Spinal cord (tissue), 10 donors: ENCODE data around the gene DMBX1. TPM values are rescaled to one million over a fixed set of nuclear protein-coding genes. Genes with fewer than 3 reads are reported as not detected.
A peak's percentile ranks its signal among the peaks of the same experiment; 100 is the strongest.

Source experiments
- DNase-seq, 6 donors: peaks; one replicate each; pipeline versions ENCODE4 v3.0.0 to v3.0.0-alpha.2; 2013 to 2015; ENCODE audit warnings: low spot score in 6 of 6, low read depth in 4 of 6
- H3K27ac ChIP-seq: one replicate; pipeline ENCODE4 v1.5.1; 2013; ENCODE audit warnings: low read depth, low read length, control low read depth
- H3K27me3 ChIP-seq: one replicate; pipeline ENCODE4 v1.6.1; 2013; ENCODE audit warnings: low read length; ENCODE audit not compliant: control insufficient read depth, insufficient read depth
- H3K36me3 ChIP-seq: one replicate; pipeline ENCODE4 v1.6.1; 2013; ENCODE audit warnings: low read length; ENCODE audit not compliant: control insufficient read depth, insufficient read depth
- H3K4me1 ChIP-seq: one replicate; pipeline ENCODE4 v1.6.1; 2013; ENCODE audit warnings: low read length; ENCODE audit not compliant: control insufficient read depth, insufficient read depth
- H3K4me3 ChIP-seq: one replicate; pipeline ENCODE4 v1.5.1; 2013; ENCODE audit warnings: low read depth, low read length, control low read depth
- H3K9me3 ChIP-seq: one replicate; pipeline ENCODE4 v1.6.1; 2013; ENCODE audit warnings: low read length; ENCODE audit not compliant: control insufficient read depth, insufficient read depth
- WGBS: methylation state at CpG from one replicate; pipeline ENCODE4 v1.1.5; 2013; ENCODE audit warnings: missing lambda C conversion rate; ENCODE audit not compliant: insufficient coverage; 5-methylcytosine and 5-hydroxymethylcytosine counted together
- polyA plus RNA-seq, 2 donors: library from polyadenylated mRNA; unstranded; fragments of 120-200 nt; gene quantifications; one replicate each; pipeline ENCODE4 v1.2.1, GENCODE V29; 2013; ENCODE audit not compliant: insufficient read length in 2 of 2
- total RNA-seq, 2 donors: library from RNA; depleted of rRNA in 1 of 2; stranded (reverse); fragments of 120-200 nt in 1 of 2; fragments of >200 nt in 1 of 2; gene quantifications; one replicate each; pipeline versions ENCODE4 v1.2.3 to v1.2.4, GENCODE V29; 2013 to 2014
- donor health status: healthy.

DMBX1 gene
- total and polyA plus RNA-seq, 4 donors, result 0.10 to 0.33 (median 0.26) TPM

DNA sequence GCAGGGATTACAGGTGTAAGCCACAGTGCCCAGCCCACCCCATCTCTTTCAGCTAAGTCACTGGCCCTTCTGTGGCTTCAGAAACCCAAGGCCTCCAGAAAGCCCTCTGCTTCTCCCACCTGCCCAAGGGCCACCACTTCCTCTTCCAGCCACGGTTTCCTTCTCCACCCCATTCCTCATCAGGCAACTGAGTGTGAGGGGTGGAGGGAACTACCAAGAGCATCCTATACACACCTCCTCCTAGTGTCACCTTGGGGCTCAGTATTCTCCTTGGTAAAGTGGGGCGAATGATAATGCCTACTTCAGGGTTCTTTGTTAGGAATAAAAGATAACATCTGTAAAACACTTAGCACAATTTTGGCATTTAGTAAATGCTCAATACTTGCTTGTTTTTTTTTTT is 31.8 kb downstream of the DMBX1 start:
- H3K36me3 ChIP-seq, result no peaks in the 10 kb centered on the region
- H3K4me3 ChIP-seq, result no peak overlapping the region
- WGBS, result no CpG with 5 or more reads among the region's 2 CpGs
- no peak for DNase-seq
- no peaks in the 10 kb centered on the region for H3K9me3 ChIP-seq
- peaks cover 64% of the 10 kb centered on the region for H3K27me3 ChIP-seq
- H3K27ac ChIP-seq, result no peak overlapping the region
- peaks cover 48% of the 10 kb centered on the region for H3K4me1 ChIP-seq

DNA sequence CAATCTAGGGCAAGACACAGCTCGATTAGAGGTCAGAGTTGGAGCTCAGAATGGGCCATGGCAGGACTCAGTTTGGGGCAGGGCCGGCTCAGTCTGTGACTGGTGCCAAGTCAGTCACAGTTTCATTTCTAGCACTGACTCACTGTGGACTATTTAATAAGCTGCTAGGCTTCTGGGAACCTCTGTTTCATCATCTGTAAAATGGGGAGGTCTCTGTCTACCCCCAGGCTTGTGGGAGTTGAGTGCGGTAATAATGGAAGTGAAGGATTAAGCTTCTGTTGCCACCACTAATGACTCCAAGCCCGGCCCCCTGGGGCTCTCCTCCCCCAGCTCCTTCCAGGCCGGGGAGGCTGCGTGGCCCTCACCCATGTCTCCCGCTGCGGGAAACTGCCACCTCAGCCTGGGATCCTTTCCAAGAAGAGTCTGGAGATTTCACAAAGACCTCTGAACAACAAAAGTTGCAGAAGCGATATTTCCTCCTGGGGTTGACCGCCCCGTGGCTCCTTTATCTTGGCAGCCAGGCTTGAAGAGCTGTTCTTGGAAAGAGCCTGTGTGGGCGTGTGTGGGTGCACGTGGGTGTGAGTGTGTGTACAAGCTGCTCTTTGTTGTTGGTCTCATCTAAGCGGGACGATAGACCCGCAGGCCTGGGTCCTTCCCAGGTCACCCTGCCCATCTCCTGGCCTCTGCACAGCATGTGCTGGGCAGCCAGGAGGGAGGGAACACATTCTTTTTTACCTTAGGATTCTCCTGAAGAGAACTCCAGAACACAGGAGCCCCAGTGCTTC is 32.7 kb downstream of the DMBX1 start:
- no peaks in the 10 kb centered on the region for H3K36me3 ChIP-seq
- DNase-seq, result peak in 2 of 6 donors; percentile 57 to 67
- WGBS, result 19% methylated on average over 15 of the region's 16 CpGs
- peaks cover 67% of the 10 kb centered on the region for H3K27me3 ChIP-seq
- no peak overlapping the region for H3K4me3 ChIP-seq
- no peaks in the 10 kb centered on the region for H3K9me3 ChIP-seq
- peaks cover 47% of the 10 kb centered on the region for H3K4me1 ChIP-seq
- H3K27ac ChIP-seq, result no peak overlapping the region

DNA sequence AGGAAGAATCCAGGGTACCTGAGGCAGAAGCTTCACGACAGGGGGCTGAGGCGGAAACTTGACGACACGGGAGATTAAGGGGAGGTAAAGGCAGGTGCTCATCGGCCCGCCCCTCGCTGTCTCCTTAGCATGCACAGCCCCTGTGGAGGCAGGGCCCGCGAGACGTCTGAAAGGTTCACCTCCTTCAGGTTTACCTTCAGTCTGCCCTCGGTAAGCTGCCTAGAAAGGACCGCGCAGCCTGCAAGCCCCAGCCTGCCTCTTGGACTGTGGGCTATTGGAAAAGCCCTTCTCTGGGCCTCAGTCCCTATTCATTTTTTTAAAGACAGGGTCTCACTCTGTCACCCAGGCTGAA is 33.3 kb downstream of the DMBX1 start:
- no peaks in the 10 kb centered on the region for H3K9me3 ChIP-seq
- DNase-seq, result no peak
- WGBS, result 42% methylated on average over 13 of the region's 13 CpGs
- H3K27me3 ChIP-seq, result peaks cover 66% of the 10 kb centered on the region
- H3K4me3 ChIP-seq, result no peak overlapping the region
- H3K27ac ChIP-seq, result no peak overlapping the region
- no peaks in the 10 kb centered on the region for H3K36me3 ChIP-seq
- H3K4me1 ChIP-seq, result peaks cover 47% of the 10 kb centered on the region

DNA sequence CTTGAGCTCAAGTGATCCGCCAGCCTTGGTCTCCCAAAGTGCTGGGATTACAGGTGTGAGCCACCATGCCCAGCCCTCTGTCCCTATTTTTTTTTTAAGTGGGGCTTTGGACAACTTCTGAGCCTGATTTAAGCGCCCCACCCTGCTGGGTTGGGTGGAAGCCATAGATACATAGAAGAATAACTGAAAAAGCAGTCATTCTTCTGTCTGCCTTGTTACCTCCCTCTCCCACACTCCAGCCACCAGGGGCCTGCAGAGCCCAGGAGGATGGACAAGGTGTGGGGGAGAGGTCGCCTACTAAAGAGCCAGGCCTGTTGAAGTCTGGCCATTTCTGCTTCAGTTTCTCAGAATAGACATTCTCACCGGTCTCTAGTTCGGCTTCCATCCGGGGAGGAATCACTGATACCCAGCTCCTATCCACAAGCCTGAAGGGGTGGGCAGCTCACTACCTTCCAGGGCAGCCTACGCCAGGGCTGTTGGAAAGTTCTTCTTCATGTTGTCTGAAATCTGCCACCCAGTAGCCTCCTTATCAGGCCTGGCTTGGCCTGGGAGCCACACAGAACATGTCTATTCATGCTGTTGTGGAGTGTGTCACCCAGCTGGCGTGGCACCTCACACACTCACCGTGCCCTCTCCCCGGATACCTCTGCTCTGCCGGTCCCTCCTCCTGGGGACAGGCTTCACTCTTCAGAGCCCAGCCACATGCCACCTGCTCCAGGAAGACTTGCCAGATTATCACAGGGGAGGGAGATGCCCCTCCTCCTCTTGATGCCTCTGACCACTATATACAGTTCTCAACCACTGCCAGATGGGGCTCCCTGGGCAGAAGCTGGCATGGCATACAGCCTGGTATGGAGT is 34.1 kb downstream of the DMBX1 start:
- H3K4me1 ChIP-seq, result peaks cover 47% of the 10 kb centered on the region
- H3K27ac ChIP-seq, result no peak overlapping the region
- H3K27me3 ChIP-seq, result peaks cover 70% of the 10 kb centered on the region
- H3K9me3 ChIP-seq, result no peaks in the 10 kb centered on the region
- whole genome bisulfite sequencing, result 91% methylated on average over 10 of the region's 11 CpGs
- no peak overlapping the region for H3K4me3 ChIP-seq
- H3K36me3 ChIP-seq, result no peaks in the 10 kb centered on the region
- no peak for DNase-seq

DNA sequence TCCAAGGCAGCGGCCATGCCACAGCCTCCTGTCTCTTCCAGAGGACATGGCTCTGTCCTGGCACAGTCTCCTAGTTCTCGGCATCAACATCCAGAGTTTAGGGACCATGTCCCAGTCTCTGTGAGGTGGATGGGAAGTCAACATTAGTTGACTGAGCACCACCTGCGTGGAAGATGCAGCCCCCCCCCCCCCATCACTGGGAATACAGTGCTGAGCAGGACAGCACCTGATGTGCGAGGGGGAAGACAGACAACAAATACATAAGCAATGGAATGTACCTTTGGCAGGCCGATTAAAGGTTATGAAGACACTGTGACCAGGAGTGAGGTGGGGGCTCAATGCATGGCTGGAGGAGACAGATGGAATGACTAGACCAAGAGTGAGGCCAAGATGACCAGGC is 35.2 kb downstream of the DMBX1 start:
- Histone ChIP-seq H3K27me3 (peaks cover 71% of the 10 kb centered on the region), H3K36me3 (no peaks in the 10 kb centered on the region), H3K9me3 (no peaks in the 10 kb centered on the region), H3K27ac (no peak overlapping the region), H3K4me1 (peaks cover 46% of the 10 kb centered on the region), H3K4me3 (no peak overlapping the region)
- 65% methylated on average over 4 of the region's 5 CpGs for WGBS
- no peak for DNase-seq

DNA sequence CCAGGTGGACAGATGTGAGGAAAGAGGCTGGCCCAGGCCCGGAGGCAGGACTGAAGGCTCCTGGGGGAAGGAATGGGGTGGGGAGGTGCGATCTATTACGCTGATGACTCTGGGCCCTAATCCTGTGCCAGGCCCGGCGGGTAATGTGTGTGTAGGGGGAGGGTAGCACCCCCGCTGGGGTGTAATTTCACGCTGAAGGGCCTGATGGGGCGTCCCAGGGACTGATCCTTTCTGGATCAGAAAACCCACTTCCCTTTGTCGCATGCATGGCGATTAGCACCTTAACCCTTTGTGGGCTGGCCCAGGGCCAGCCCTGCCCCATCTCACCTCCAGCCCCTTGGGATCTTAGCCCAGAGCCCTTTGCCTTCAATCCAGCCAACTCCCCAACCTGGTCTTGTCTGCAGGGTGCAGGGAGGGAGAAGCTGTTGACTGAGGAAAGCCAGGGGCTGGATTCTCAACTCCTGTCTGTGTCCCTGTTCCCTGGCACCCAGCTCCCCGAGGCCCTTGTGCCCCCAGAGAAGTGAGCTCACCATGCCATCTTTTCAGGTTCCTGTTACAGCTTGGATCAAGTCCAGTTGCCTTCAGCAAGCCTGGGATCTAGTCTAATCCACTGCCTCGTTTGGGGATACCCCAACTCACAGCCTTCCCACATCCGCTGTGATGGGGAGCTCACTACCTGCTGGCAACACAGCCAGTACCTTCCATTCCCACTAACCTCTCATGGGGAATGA is 35.8 kb downstream of the DMBX1 start:
- H3K27me3 ChIP-seq, result peaks cover 71% of the 10 kb centered on the region
- 23% methylated on average over 11 of the region's 13 CpGs for WGBS
- H3K27ac ChIP-seq, result no peak overlapping the region
- no peak overlapping the region for H3K4me3 ChIP-seq
- H3K9me3 ChIP-seq, result no peaks in the 10 kb centered on the region
- H3K4me1 ChIP-seq, result peaks cover 40% of the 10 kb centered on the region
- no peaks in the 10 kb centered on the region for H3K36me3 ChIP-seq
- DNase-seq, result no peak

DNA sequence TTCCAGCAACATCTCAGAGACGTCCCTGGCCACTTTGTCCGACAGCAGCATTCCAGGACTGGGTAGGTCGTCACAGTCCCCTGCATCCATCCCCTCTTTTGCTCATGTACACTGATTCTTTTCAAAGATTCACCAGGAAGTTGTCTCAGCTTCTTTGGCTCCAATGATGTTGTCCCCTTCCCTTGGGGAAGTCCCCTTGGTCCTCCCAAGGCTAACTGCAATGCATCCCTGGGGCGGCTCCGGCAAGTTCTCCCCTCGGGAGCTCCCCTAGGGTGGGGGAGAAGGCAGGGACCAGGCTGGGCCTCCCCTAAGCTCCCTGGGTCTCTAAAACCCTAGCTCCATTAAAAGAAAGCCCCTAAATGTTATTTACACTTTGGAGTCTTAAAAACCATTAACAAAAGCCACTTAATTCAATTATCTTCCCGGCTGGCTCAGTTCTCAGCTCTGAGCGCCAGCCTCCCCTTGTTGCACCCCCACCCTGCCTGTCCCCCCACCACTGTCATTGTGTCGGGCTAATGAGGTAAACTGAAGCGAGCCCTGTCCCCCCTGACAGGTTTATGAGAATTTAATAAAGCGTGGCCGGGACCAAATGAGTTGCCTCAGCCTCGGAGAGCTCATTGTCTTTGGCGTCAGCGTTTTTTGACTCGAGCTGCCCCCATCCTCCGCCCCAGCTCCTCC is 36.5 kb downstream of the DMBX1 start:
- H3K27me3 ChIP-seq, result peaks cover 73% of the 10 kb centered on the region
- no peak overlapping the region for H3K4me3 ChIP-seq

DNA sequence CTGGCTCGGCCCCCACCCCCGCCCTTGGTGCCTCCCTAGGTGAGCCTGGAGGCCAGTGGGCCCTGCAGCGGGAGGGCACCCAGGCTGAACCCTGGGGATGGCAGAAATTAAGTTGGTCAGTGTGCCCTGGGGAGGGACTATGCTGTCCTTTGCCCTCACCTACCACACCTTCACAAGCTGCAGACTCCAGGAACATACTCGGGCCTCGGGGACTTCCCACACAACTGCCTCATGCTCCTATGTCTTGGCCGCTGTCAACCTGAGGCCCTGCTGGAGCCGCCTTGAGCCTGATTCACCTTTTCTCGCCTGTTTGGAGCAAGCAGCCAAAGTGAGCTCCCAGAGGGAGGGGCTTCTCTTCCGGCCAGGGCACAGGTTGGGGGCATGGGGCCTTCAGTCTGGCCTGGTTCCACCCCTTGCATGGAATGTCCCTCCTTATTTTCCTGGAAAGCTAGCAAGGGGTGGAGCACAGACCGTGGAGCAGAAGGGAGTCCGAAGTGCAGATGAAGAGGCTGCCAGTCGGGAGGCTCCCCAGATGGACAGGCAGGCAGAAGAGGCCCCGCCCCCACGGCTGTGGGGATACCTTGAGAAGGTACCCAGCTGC is 37.2 kb downstream of the DMBX1 start:
- Histone ChIP-seq H3K27me3 (peaks cover 73% of the 10 kb centered on the region), H3K4me1 (peaks cover 35% of the 10 kb centered on the region), H3K27ac (no peak overlapping the region), H3K4me3 (no peak overlapping the region), H3K9me3 (no peaks in the 10 kb centered on the region), H3K36me3 (no peaks in the 10 kb centered on the region)
- no peak for DNase-seq
- 19% methylated on average over 12 of the region's 14 CpGs for WGBS

More for the DNA sequence above, 36.5 kb downstream of the DMBX1 start:
- no peak overlapping the region for H3K27ac ChIP-seq
- no peaks in the 10 kb centered on the region for H3K36me3 ChIP-seq
- H3K9me3 ChIP-seq, result no peaks in the 10 kb centered on the region
- 15% methylated on average over 16 of the region's 17 CpGs for WGBS
- peak in 1 of 6 donors; percentile 81 for DNase-seq
- peaks cover 35% of the 10 kb centered on the region for H3K4me1 ChIP-seq
